OCI-LY1 (cell line): Measurements from ENCODE around the gene CMTM5.

ENCODE experiments used
- CTCF ChIP-seq: fragments of 200-600 bp; sonication (generic), shearing (Covaris generic); IDR thresholded peaks from 2 replicates; pipeline ENCODE4 v1.5.1; 2017; ENCODE audit warnings: mild to moderate bottlenecking, antibody characterized with exemption, low read length, moderate library complexity, mixed read lengths
- EZH2 ChIP-seq: fragments of 200-600 bp; sonication (generic), shearing (Covaris generic); IDR thresholded peaks from 2 replicates; pipeline ENCODE4 v1.8.0; 2017; ENCODE audit warnings: borderline replicate concordance, mixed run types, mild to moderate bottlenecking, antibody characterized with exemption, low read length, moderate library complexity, mixed read lengths

- no peak for TF ChIP-seq CTCF
- no peak for TF ChIP-seq EZH2
These were observed 12.2 kb downstream of the CMTM5 start for GRCh38 chr14:23388996-23389395.
